PC-9 (cell line): ENCODE measurements around the gene STX2. TPM values are rescaled to one million over a fixed set of nuclear protein-coding genes. Genes with fewer than 3 reads are reported as not detected.

Source experiments
- BruUV-seq: library from RNA; stranded (reverse); fragments of 400-500 nt; replicated peaks from 2 replicates; lab custom pipeline; 2021; lab: Mats Ljungman, UMichigan
- CTCF ChIA-PET: fragments of 300-600 bp; sonication (Branson Sonifier 250); formaldehyde crosslinking; loops from one replicate; lab custom pipeline; 2022; ENCODE audit warnings: antibody characterized with exemption; lab: Charles Lee
- POLR2A ChIA-PET: fragments of 300-600 bp; sonication (Branson Sonifier 250); formaldehyde crosslinking; loops from one replicate; lab custom pipeline; 2022; ENCODE audit warnings: antibody characterized with exemption; ENCODE audit not compliant: unreplicated experiment; lab: Charles Lee
- DNase-seq, 2 experiments: peaks; one replicate each; pipeline versions ENCODE4 v3.0.0 to v3.0.0-alpha.2; 2015 to 2022; ENCODE audit warnings: mixed read lengths in 1 of 2
- H2AFZ ChIP-seq: fragments of 200-600 bp; sonication (generic); 2 replicates; pipeline ENCODE4 v1.8.1; 2017; ENCODE audit warnings: antibody characterized with exemption
- H3F3A ChIP-seq: fragments of 200-600 bp; sonication (generic); 2 replicates; pipeline ENCODE4 v1.8.1; 2017; ENCODE audit warnings: antibody characterized with exemption, mild to moderate bottlenecking, low read depth; ENCODE audit not compliant: insufficient read depth
- H3K27ac ChIP-seq: fragments of 200-600 bp; sonication (generic); 2 replicates; pipeline ENCODE4 v1.6.1; 2016; ENCODE audit warnings: mixed run types
- H3K27me3 ChIP-seq: fragments of 200-600 bp; sonication (generic); 2 replicates; pipeline ENCODE4 v1.6.1; 2016; ENCODE audit warnings: low read depth, mixed run types; ENCODE audit not compliant: insufficient read depth
- H3K36me3 ChIP-seq: fragments of 200-600 bp; sonication (generic); 2 replicates; pipeline ENCODE4 v1.6.1; 2016; ENCODE audit warnings: low read depth, mixed run types
- H3K4me1 ChIP-seq: fragments of 200-600 bp; sonication (generic); replicated peaks from 2 replicates; pipeline ENCODE4 v1.6.1; 2016; ENCODE audit warnings: mixed run types; ENCODE audit not compliant: insufficient read depth
- H3K4me2 ChIP-seq: fragments of 200-600 bp; sonication (generic); 2 replicates; pipeline ENCODE4 v1.6.1; 2017; ENCODE audit warnings: mixed run types
- H3K4me3 ChIP-seq: fragments of 200-600 bp; sonication (generic); 2 replicates; pipeline ENCODE4 v1.6.1; 2016; ENCODE audit warnings: mixed run types
- H3K79me2 ChIP-seq: fragments of 200-600 bp; sonication (generic); 2 replicates; pipeline ENCODE4 v1.6.1; 2017; ENCODE audit warnings: low read depth, mixed run types
- H3K9me2 ChIP-seq: fragments of 200-600 bp; sonication (generic); 2 replicates; pipeline ENCODE4 v1.8.1; 2017; ENCODE audit warnings: mild to moderate bottlenecking; ENCODE audit not compliant: insufficient read depth
- H3K9me3 ChIP-seq: fragments of 200-600 bp; sonication (generic); 2 replicates; pipeline ENCODE4 v1.8.1; 2016; ENCODE audit warnings: low read depth; ENCODE audit not compliant: insufficient read depth
- H4K20me1 ChIP-seq: fragments of 200-600 bp; sonication (generic); 2 replicates; pipeline ENCODE4 v1.8.1; 2017; ENCODE audit not compliant: insufficient read depth
- EZH2 ChIP-seq: fragments of 200-600 bp; sonication (generic); IDR thresholded peaks from 2 replicates; pipeline ENCODE4 v1.8.0; 2017; ENCODE audit warnings: antibody characterized with exemption, low read depth
- intact Hi-C: fragments of 100-400 bp; cut with micrococcal nuclease; formaldehyde crosslinking; loops from one replicate; pipeline ENCODE4 v1.10.0; 2022; ENCODE audit not compliant: unreplicated experiment
- total RNA-seq: library from RNA; stranded (reverse); gene quantifications from 2 replicates; pipeline ENCODE4 v1.2.3, GENCODE V29; 2021
- TF ChIP-seq, protein P1 (sequence below): fragments of 200-600 bp; sonication (generic); conservative IDR thresholded peaks from 2 replicates; pipeline ENCODE4 v1.6.1; 2017; ENCODE audit warnings: mixed run types, antibody characterized with exemption, mild to moderate bottlenecking, moderate library complexity

STX2 gene
- total RNA-seq, 1 experiment from 2014 or later, result 9.7 TPM

DNA sequence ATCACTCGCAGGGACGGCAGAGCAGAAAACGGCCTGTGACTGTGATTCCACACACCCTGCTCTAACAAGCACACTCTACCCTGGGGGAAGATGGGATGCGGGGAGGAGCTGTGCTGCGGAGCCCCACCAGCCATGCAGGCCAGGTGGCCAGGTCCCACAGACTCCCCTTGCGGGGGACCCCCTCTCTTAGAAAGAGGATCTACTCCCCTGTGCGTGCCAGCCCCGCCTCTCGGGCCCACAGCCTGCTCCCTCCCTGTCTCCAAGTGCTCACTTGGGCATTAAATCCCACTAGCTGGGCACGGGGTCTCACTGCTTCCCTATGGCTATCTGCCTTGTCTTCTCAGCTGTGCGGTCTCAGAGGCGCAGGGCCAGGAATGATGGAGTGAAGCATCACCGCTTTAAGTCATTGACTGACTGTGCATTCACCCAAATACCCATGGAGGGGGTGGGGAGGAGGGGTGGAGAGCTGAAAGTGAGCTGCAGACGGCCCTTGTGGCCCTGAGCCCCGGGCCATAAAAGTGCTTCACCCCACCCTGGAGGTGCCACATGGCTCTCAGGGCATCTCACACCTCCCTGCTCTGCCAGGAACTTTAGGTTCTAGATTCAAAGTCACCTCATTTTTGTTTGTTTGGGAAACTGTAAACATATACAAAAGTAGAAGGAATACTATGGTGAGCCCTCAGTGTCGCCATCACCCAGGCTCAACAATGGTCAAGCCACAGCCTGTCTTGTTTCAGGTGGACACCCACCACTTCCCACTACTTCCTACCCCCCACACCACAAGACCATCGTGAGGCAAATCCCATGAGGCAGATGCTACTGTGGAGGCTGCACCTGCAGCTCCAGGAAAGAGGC, 9.4 kb downstream of the STX2 start:
- Histone ChIP-seq H3F3A (no peaks in the 10 kb centered on the region), H4K20me1 (no peaks in the 10 kb centered on the region), H3K9me2 (no peaks in the 10 kb centered on the region), H2AFZ (no peak overlapping the region), H3K36me3 (no peaks in the 10 kb centered on the region), H3K4me2 (no peak overlapping the region), H3K27ac (no peak overlapping the region), H3K27me3 (no peaks in the 10 kb centered on the region), H3K9me3 (no peaks in the 10 kb centered on the region), H3K79me2 (no peaks in the 10 kb centered on the region), H3K4me1 (peaks cover 4% of the 10 kb centered on the region; the same call in 1 of the 2 replicates), H3K4me3 (no peak overlapping the region)
- TF ChIP-seq EZH2, result no peak
- TF ChIP-seq, protein P1, sequence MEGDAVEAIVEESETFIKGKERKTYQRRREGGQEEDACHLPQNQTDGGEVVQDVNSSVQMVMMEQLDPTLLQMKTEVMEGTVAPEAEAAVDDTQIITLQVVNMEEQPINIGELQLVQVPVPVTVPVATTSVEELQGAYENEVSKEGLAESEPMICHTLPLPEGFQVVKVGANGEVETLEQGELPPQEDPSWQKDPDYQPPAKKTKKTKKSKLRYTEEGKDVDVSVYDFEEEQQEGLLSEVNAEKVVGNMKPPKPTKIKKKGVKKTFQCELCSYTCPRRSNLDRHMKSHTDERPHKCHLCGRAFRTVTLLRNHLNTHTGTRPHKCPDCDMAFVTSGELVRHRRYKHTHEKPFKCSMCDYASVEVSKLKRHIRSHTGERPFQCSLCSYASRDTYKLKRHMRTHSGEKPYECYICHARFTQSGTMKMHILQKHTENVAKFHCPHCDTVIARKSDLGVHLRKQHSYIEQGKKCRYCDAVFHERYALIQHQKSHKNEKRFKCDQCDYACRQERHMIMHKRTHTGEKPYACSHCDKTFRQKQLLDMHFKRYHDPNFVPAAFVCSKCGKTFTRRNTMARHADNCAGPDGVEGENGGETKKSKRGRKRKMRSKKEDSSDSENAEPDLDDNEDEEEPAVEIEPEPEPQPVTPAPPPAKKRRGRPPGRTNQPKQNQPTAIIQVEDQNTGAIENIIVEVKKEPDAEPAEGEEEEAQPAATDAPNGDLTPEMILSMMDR, result no peak
- intact Hi-C loops, result no loop called here
- no peak for DNase-seq
- ChIA-PET CTCF (no interaction called here), POLR2A (no interaction called here)
- BruUV-seq, result no TSS peak

DNA sequence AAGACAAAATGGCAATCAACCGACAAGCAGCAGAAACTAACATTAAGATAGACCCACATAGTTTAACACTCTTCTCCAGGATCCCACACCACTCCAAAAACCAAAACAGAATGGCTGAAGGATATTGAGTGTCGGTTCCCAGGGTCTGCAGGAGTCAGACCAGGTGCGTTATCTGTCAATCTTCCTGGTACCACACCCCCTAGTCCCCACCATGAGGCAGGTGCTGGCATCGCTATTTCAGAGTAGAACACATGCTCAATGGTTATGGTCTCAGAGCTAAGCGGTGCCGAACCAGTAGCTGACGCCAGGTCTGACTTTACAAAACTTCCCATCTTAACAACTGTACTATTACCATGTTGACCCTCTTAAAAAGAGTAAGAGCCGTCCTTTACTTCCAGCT, 10.2 kb downstream of the STX2 start:
- Histone ChIP-seq H3K27me3 (no peaks in the 10 kb centered on the region), H3F3A (no peaks in the 10 kb centered on the region), H3K27ac (no peak overlapping the region), H3K36me3 (no peaks in the 10 kb centered on the region), H2AFZ (no peak overlapping the region), H3K4me2 (no peak overlapping the region), H4K20me1 (no peaks in the 10 kb centered on the region), H3K79me2 (no peaks in the 10 kb centered on the region), H3K4me1 (peaks cover 4% of the 10 kb centered on the region; the same call in 1 of the 2 replicates), H3K9me2 (no peaks in the 10 kb centered on the region), H3K9me3 (no peaks in the 10 kb centered on the region), H3K4me3 (no peak overlapping the region)
- ChIA-PET POLR2A (no interaction called here), CTCF (no interaction called here)
- BruUV-seq, result no TSS peak
- intact Hi-C loops, result no loop called here
- TF ChIP-seq, protein P1, result no peak
- TF ChIP-seq EZH2, result no peak
- DNase-seq, result no peak

DNA sequence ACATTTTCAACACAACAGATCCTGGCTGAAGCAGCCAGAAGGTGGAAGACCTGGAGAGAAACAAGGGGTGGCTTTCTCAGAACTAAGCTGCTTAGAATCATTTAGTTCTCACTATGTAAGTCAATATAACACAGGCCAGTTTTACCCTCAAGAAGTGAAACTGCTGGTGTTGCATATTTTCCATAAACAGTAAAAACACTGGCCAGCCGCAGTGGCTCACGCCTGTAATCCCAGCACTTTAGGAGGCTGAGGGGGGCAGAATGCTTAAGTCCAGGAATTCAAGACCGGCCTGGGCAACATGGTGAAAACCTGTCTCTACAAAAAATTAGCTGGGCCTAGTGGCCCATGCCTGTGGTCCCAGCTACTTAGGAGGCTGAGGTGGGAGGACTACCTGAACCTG, 11.6 kb downstream of the STX2 start:
- no peak overlapping the region for H3K4me2 ChIP-seq
- H3K36me3 ChIP-seq, result no peaks in the 10 kb centered on the region
- H3K9me2 ChIP-seq, result no peaks in the 10 kb centered on the region
- no peaks in the 10 kb centered on the region for H3K9me3 ChIP-seq
- H3K4me3 ChIP-seq, result no peak overlapping the region
- no TSS peak for BruUV-seq
- H3K4me1 ChIP-seq, result no peaks in the 10 kb centered on the region
- ChIA-PET POLR2A (no interaction called here), CTCF (no interaction called here)
- no peaks in the 10 kb centered on the region for H3K27me3 ChIP-seq
- no peak for DNase-seq
- intact Hi-C loops, result no loop called here
- H4K20me1 ChIP-seq, result no peaks in the 10 kb centered on the region
- H3F3A ChIP-seq, result no peaks in the 10 kb centered on the region
- no peak for TF ChIP-seq EZH2
- TF ChIP-seq, protein P1, result no peak
- H3K27ac ChIP-seq, result no peak overlapping the region
- H2AFZ ChIP-seq, result no peak overlapping the region
- no peaks in the 10 kb centered on the region for H3K79me2 ChIP-seq
